HEK293 (cell line): ENCODE data around the gene SFMBT2.

Source experiments
- ZBTB6 ChIP-seq: fragments of 450-650 bp; formaldehyde crosslinking; IDR thresholded peaks from 2 replicates; pipeline ENCODE4 v1.5.1; 2017; ENCODE audit warnings: missing biosample characterization, missing genetic modification characterization
- ZEB2 ChIP-seq: fragments of 450-650 bp; formaldehyde crosslinking; IDR thresholded peaks from 2 replicates; pipeline ENCODE4 v1.5.1; 2016; ENCODE audit warnings: missing biosample characterization, missing genetic modification characterization
- ZNF19 ChIP-seq: fragments of 450-650 bp; formaldehyde crosslinking; IDR thresholded peaks from 2 replicates; pipeline ENCODE4; 2016; ENCODE audit warnings: missing biosample characterization, missing genetic modification characterization, low read depth
- ZNF274 ChIP-seq, 2 experiments: fragments of 200-500 bp in 1 of 2; fragments of 450-650 bp in 1 of 2; sonication (Bioruptor generic) in 1 of 2; formaldehyde crosslinking in 1 of 2; IDR thresholded peaks; 2 replicates each; pipeline versions ENCODE4 v1.5.1 to v1.6.1; 2014 to 2016; ENCODE audit warnings: borderline replicate concordance in 1 of 2, inconsistent platforms in 1 of 2, low read length in 1 of 2, missing biosample characterization in 1 of 2, missing genetic modification characterization in 1 of 2
- ZNF555 ChIP-seq: fragments of 450-650 bp; formaldehyde crosslinking; conservative IDR thresholded peaks from 2 replicates; pipeline ENCODE4 v1.5.1; 2017; ENCODE audit warnings: missing biosample characterization, mild to moderate bottlenecking, missing genetic modification characterization, inconsistent platforms
- ZNF777 ChIP-seq: fragments of 450-650 bp; formaldehyde crosslinking; IDR thresholded peaks from 2 replicates; pipeline ENCODE4 v1.5.1; 2017; ENCODE audit warnings: missing biosample characterization, missing genetic modification characterization, borderline replicate concordance
- TF ChIP-seq, protein P1 (sequence below): fragments of 450-650 bp; formaldehyde crosslinking; IDR thresholded peaks from 2 replicates; pipeline ENCODE4 v1.5.1; 2016; ENCODE audit warnings: missing biosample characterization, missing genetic modification characterization
- TF ChIP-seq, protein P2 (sequence below): fragments of 450-650 bp; formaldehyde crosslinking; IDR thresholded peaks from 2 replicates; pipeline ENCODE4 v1.5.1; 2016; ENCODE audit warnings: missing biosample characterization, missing genetic modification characterization

DNA sequence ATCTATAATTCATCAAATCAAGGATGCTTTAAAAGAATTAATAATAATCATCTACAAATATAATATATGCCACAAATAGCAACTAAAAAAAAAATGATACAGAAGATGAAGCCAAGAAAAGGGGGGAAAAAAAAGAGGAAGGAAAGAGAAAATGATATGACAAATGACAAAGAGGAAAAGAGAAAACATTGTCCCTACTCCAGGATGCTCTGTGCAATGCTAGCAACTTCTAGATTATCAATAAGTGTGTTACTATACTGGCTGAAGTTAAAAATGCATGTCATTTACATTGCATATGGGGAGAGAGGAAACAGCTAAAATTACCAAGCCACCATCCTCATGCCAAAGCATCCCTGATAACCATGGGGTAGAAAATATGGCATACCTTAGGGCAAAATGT, 104.2 kb downstream of the SFMBT2 start:
- TF ChIP-seq ZNF19 (tag by site-specific recombination) (no peak), ZEB2 (tag by site-specific recombination) (no peak), ZNF274 (IDR thresholded peaks at IDR 0.05; ENCODE audit: low read length) (no peak), ZNF274 (tag by site-specific recombination; IDR thresholded peaks at IDR 0.05; ENCODE audit: borderline replicate concordance) (no peak), ZNF555 (tag by site-specific recombination) (no peak), ZNF777 (tag by site-specific recombination) (no peak), ZBTB6 (tag by site-specific recombination) (no peak)
- TF ChIP-seq, protein P1, sequence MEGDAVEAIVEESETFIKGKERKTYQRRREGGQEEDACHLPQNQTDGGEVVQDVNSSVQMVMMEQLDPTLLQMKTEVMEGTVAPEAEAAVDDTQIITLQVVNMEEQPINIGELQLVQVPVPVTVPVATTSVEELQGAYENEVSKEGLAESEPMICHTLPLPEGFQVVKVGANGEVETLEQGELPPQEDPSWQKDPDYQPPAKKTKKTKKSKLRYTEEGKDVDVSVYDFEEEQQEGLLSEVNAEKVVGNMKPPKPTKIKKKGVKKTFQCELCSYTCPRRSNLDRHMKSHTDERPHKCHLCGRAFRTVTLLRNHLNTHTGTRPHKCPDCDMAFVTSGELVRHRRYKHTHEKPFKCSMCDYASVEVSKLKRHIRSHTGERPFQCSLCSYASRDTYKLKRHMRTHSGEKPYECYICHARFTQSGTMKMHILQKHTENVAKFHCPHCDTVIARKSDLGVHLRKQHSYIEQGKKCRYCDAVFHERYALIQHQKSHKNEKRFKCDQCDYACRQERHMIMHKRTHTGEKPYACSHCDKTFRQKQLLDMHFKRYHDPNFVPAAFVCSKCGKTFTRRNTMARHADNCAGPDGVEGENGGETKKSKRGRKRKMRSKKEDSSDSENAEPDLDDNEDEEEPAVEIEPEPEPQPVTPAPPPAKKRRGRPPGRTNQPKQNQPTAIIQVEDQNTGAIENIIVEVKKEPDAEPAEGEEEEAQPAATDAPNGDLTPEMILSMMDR (tag by site-specific recombination), result no peak
- TF ChIP-seq, protein P2, sequence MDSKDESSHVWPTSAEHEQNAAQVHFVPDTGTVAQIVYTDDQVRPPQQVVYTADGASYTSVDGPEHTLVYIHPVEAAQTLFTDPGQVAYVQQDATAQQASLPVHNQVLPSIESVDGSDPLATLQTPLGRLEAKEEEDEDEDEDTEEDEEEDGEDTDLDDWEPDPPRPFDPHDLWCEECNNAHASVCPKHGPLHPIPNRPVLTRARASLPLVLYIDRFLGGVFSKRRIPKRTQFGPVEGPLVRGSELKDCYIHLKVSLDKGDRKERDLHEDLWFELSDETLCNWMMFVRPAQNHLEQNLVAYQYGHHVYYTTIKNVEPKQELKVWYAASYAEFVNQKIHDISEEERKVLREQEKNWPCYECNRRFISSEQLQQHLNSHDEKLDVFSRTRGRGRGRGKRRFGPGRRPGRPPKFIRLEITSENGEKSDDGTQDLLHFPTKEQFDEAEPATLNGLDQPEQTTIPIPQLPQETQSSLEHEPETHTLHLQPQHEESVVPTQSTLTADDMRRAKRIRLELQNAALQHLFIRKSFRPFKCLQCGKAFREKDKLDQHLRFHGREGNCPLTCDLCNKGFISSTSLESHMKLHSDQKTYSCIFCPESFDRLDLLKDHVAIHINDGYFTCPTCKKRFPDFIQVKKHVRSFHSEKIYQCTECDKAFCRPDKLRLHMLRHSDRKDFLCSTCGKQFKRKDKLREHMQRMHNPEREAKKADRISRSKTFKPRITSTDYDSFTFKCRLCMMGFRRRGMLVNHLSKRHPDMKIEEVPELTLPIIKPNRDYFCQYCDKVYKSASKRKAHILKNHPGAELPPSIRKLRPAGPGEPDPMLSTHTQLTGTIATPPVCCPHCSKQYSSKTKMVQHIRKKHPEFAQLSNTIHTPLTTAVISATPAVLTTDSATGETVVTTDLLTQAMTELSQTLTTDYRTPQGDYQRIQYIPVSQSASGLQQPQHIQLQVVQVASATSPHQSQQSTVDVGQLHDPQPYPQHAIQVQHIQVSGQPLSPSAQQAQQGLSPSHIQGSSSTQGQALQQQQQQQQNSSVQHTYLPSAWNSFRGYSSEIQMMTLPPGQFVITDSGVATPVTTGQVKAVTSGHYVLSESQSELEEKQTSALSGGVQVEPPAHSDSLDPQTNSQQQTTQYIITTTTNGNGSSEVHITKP, result no peak
